CD4-positive, alpha-beta T cell treated with Interleukin-12 subunit alpha and Interleukin-12 subunit beta, for 1 hour (primary cell): Measurements from ENCODE around the gene MRPL43.

Experiments used
- DNase-seq: peaks from one replicate; pipeline ENCODE4 v3.0.0-alpha.2; 2020

MRPL43 gene

GRCh38 chr10:101000915-101001658 is 13.8 kb upstream of the MRPL43 start:
- DNase-seq, result no peak

GRCh38 chr10:101000127-101000914 is 13.0 kb upstream of the MRPL43 start:
- DNase-seq, result no peak

GRCh38 chr10:100999742-101000126 is 12.4 kb upstream of the MRPL43 start, which contains the start of gene LZTS2:
Gene LZTS2 (plus strand): TSS chr10:100999808. CDS start chr10:101002539, 2,731 bp downstream.
- no peak for DNase-seq

GRCh38 chr10:100998991-100999741 is 11.9 kb upstream of the MRPL43 start:
- DNase-seq, result peak; percentile 83

GRCh38 chr10:100998183-100998990 is 11.1 kb upstream of the MRPL43 start:
- peak; percentile 68 for DNase-seq

GRCh38 chr10:100997360-100998182 is 10.3 kb upstream of the MRPL43 start:
- peak; percentile 70 for DNase-seq

GRCh38 chr10:100996678-100997359 is 9.5 kb upstream of the MRPL43 start:
- DNase-seq, result peak; percentile 32

- DNase-seq, result no peak
Measured at GRCh38 chr10:100995181-100995580, 7.9 kb upstream of the MRPL43 start.

GRCh38 chr10:100993986-100994708 is 6.8 kb upstream of the MRPL43 start:
- no peak for DNase-seq

GRCh38 chr10:100989088-100989487 is 1.8 kb upstream of the MRPL43 start:
- DNase-seq, result no peak

- DNase-seq, result no peak
Measured at GRCh38 chr10:100988166-100988565, 869 bp upstream of the MRPL43 start.

GRCh38 chr10:100987685-100988049 is 370 bp upstream of the MRPL43 start:
- no peak for DNase-seq

- DNase-seq, result no peak
Measured at GRCh38 chr10:100986623-100986951, 710 bp downstream of the MRPL43 start.

- DNase-seq, result no peak
Measured at GRCh38 chr10:100985336-100985735, 2.0 kb downstream of the MRPL43 start.

GRCh38 chr10:100984672-100985177 is 2.6 kb downstream of the MRPL43 start:
- DNase-seq, result no peak

GRCh38 chr10:100983868-100984671 is 3.2 kb downstream of the MRPL43 start:
- DNase-seq, result no peak

GRCh38 chr10:100982916-100983830 is 4.1 kb downstream of the MRPL43 start:
- no peak for DNase-seq

- DNase-seq, result no peak
Measured at GRCh38 chr10:100981178-100981772, 6.0 kb downstream of the MRPL43 start.
